Measurements from ENCODE around the gene ST7. TPM values are rescaled to one million over a fixed set of nuclear protein-coding genes. Genes with fewer than 3 reads are reported as not detected.

ST7 gene
- total and polyA plus RNA-seq, 2 experiments from 2014 or later = 9.9 to 18.3 TPM

GRCh38 chr7:117219485-117219884 is 266.2 kb downstream of the ST7 start (continued):
- TF ChIP-seq, protein P1, sequence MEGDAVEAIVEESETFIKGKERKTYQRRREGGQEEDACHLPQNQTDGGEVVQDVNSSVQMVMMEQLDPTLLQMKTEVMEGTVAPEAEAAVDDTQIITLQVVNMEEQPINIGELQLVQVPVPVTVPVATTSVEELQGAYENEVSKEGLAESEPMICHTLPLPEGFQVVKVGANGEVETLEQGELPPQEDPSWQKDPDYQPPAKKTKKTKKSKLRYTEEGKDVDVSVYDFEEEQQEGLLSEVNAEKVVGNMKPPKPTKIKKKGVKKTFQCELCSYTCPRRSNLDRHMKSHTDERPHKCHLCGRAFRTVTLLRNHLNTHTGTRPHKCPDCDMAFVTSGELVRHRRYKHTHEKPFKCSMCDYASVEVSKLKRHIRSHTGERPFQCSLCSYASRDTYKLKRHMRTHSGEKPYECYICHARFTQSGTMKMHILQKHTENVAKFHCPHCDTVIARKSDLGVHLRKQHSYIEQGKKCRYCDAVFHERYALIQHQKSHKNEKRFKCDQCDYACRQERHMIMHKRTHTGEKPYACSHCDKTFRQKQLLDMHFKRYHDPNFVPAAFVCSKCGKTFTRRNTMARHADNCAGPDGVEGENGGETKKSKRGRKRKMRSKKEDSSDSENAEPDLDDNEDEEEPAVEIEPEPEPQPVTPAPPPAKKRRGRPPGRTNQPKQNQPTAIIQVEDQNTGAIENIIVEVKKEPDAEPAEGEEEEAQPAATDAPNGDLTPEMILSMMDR (conservative IDR thresholded peaks at IDR 0.05; ENCODE audit: low read depth in 2 of 2) = no peak
- TF ChIP-seq CREB1 (CRISPR knock-in tag; IDR thresholded peaks at IDR 0.05; ENCODE audit: low read depth) = no peak
- no peak for TF ChIP-seq STAT1 (IDR thresholded peaks at IDR 0.05; ENCODE audit: unreplicated experiment)
- no peak for TF ChIP-seq POLR2AphosphoS5 (IDR thresholded peaks at IDR 0.05; ENCODE audit: low read depth)

DNA sequence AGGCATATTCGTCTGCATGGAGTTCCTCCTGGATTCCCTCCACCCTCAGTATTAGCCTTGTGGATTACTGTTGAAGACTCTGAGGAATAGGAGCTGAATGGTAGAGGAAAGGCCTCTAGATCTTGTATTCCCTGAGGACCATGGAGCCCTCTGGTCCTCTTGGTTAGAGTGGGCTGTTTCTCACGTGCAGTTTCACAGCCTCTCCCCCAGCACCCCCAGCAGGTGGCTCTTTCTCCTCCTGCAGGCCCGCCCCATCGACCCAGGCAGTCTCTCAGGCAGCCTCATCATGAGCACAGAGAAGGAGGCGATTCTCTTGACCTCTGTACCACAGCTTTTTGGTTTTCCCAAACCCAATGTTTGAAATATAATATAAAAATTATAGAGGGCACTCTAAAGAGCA is 267.5 kb downstream of the ST7 start:
- H3K9me2 ChIP-seq (ENCODE audit: insufficient read depth) = 0 out of 2 replicates have a peak, but pooled peaks cover 3% of the 10 kb centered on the region
- H3K27me3 ChIP-seq (ENCODE audit: insufficient read depth) = no peaks in the 10 kb centered on the region
- TF ChIP-seq STAT1 (IDR thresholded peaks at IDR 0.05; ENCODE audit: unreplicated experiment) = no peak
- no peak for TF ChIP-seq NANOG (IDR thresholded peaks at IDR 0.05; ENCODE audit: borderline replicate concordance)
- no peak for TF ChIP-seq CREB1 (CRISPR knock-in tag; IDR thresholded peaks at IDR 0.05; ENCODE audit: low read depth)
- TF ChIP-seq EZH2 (IDR thresholded peaks at IDR 0.05; ENCODE audit: low read depth, unreplicated experiment) = no peak
- no peak for TF ChIP-seq POLR2AphosphoS5 (IDR thresholded peaks at IDR 0.05; ENCODE audit: low read depth)
- TF ChIP-seq, protein P1 (conservative IDR thresholded peaks at IDR 0.05; ENCODE audit: low read depth in 2 of 2) = peak in 1 of 2 experiments; percentile 49; a peak in 2 of 4 replicates
- TF ChIP-seq, protein P2, sequence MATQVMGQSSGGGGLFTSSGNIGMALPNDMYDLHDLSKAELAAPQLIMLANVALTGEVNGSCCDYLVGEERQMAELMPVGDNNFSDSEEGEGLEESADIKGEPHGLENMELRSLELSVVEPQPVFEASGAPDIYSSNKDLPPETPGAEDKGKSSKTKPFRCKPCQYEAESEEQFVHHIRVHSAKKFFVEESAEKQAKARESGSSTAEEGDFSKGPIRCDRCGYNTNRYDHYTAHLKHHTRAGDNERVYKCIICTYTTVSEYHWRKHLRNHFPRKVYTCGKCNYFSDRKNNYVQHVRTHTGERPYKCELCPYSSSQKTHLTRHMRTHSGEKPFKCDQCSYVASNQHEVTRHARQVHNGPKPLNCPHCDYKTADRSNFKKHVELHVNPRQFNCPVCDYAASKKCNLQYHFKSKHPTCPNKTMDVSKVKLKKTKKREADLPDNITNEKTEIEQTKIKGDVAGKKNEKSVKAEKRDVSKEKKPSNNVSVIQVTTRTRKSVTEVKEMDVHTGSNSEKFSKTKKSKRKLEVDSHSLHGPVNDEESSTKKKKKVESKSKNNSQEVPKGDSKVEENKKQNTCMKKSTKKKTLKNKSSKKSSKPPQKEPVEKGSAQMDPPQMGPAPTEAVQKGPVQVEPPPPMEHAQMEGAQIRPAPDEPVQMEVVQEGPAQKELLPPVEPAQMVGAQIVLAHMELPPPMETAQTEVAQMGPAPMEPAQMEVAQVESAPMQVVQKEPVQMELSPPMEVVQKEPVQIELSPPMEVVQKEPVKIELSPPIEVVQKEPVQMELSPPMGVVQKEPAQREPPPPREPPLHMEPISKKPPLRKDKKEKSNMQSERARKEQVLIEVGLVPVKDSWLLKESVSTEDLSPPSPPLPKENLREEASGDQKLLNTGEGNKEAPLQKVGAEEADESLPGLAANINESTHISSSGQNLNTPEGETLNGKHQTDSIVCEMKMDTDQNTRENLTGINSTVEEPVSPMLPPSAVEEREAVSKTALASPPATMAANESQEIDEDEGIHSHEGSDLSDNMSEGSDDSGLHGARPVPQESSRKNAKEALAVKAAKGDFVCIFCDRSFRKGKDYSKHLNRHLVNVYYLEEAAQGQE (IDR thresholded peaks at IDR 0.05; ENCODE audit: unreplicated experiment) = no peak
- no peak for TF ChIP-seq ZNF331 (CRISPR knock-in tag; IDR thresholded peaks at IDR 0.05; ENCODE audit: low read depth)
- no peak overlapping the region for H3K4me3 ChIP-seq
- H3K4me1 ChIP-seq (ENCODE audit: insufficient read depth) = no peaks in the 10 kb centered on the region
- Mint-ChIP-seq H3K4me3 (no peak overlapping the region), H3K27me3 (ENCODE audit: insufficient read depth, low read depth, poor library complexity) (peaks cover 2% of the 10 kb centered on the region), H3K36me3 (ENCODE audit: low read depth) (no peaks in the 10 kb centered on the region), H3K27ac (no peak overlapping the region), H3K4me1 (peaks cover 1% of the 10 kb centered on the region), H3K9me3 (no peaks in the 10 kb centered on the region)
- H4K20me1 ChIP-seq (replicated peaks; ENCODE audit: insufficient read depth) = no peaks in the 10 kb centered on the region
- peak; percentile 80 for ATAC-seq
- DNase-seq (ENCODE audit: low spot score) = peak; percentile 47
- H3F3A ChIP-seq (replicated peaks; ENCODE audit: low read depth) = no peaks in the 10 kb centered on the region
- no peaks in the 10 kb centered on the region for H3K79me2 ChIP-seq (replicated peaks; ENCODE audit: insufficient read depth)
- H3K36me3 ChIP-seq (ENCODE audit: insufficient read depth) = no peaks in the 10 kb centered on the region
- H2AFZ ChIP-seq = no peak overlapping the region
- no peak overlapping the region for H3K27ac ChIP-seq (ENCODE audit: low read depth)
- no peak overlapping the region for H3K4me2 ChIP-seq
